ENCODE measurements around the gene FBP2.

DNA sequence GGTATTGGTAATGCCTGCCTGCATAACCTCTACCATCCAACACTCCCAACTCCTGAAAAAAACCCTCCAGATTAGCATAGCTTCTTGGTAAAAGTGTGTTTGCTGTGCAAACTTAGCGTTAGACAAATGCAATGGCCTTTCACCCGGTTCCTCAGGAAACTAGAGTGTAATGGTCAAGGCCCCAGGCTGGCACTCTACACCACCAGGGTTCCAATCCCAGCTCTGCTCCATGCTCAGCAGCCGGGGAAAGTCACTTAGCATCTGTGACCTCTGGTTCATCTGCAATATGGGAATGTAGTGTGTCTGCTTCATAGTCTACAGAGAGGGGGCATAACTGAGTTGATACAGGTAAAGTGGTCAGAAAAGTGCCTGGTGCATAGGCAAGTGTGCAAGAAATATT is 36.7 kb upstream of the FBP2 start:
- TF ChIP-seq FOXM1 (IDR thresholded peaks at IDR 0.05; ENCODE audit: borderline replicate concordance, low read depth) (no peak), MAX (IDR thresholded peaks at IDR 0.05) (no peak), YY1 (IDR thresholded peaks at IDR 0.05; ENCODE audit: low read depth) (no peak), RAD21 (IDR thresholded peaks at IDR 0.05; ENCODE audit: low read depth) (no peak), EP300 (IDR thresholded peaks at IDR 0.05; ENCODE audit: borderline replicate concordance) (no peak), TCF12 (IDR thresholded peaks at IDR 0.05; ENCODE audit: low read depth) (no peak)
- TF ChIP-seq, protein P1, sequence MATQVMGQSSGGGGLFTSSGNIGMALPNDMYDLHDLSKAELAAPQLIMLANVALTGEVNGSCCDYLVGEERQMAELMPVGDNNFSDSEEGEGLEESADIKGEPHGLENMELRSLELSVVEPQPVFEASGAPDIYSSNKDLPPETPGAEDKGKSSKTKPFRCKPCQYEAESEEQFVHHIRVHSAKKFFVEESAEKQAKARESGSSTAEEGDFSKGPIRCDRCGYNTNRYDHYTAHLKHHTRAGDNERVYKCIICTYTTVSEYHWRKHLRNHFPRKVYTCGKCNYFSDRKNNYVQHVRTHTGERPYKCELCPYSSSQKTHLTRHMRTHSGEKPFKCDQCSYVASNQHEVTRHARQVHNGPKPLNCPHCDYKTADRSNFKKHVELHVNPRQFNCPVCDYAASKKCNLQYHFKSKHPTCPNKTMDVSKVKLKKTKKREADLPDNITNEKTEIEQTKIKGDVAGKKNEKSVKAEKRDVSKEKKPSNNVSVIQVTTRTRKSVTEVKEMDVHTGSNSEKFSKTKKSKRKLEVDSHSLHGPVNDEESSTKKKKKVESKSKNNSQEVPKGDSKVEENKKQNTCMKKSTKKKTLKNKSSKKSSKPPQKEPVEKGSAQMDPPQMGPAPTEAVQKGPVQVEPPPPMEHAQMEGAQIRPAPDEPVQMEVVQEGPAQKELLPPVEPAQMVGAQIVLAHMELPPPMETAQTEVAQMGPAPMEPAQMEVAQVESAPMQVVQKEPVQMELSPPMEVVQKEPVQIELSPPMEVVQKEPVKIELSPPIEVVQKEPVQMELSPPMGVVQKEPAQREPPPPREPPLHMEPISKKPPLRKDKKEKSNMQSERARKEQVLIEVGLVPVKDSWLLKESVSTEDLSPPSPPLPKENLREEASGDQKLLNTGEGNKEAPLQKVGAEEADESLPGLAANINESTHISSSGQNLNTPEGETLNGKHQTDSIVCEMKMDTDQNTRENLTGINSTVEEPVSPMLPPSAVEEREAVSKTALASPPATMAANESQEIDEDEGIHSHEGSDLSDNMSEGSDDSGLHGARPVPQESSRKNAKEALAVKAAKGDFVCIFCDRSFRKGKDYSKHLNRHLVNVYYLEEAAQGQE (IDR thresholded peaks at IDR 0.05; ENCODE audit: low read depth), result no peak
